OCI-LY1 (cell line): ENCODE data around the gene CCDC50.

Source experiments
- H2AFZ ChIP-seq: fragments of 200-600 bp; sonication (generic), shearing (Covaris generic); 2 replicates; pipeline ENCODE4 v1.6.0; 2014; ENCODE audit warnings: antibody characterized with exemption, mild to moderate bottlenecking, low read length
- H3F3A ChIP-seq: fragments of 200-600 bp; sonication (generic), shearing (Covaris generic); 2 replicates; pipeline ENCODE4 v1.6.0; 2014; ENCODE audit warnings: mild to moderate bottlenecking, antibody characterized with exemption, low read length, moderate library complexity; ENCODE audit not compliant: insufficient read depth
- H3K27ac ChIP-seq: fragments of 200-600 bp; sonication (generic); 2 replicates; pipeline ENCODE4 v1.5.1; 2014; ENCODE audit warnings: low read length, mixed run types, mild to moderate bottlenecking, low read depth; ENCODE audit not compliant: poor library complexity, severe bottlenecking
- H3K27me3 ChIP-seq: fragments of 200-600 bp; sonication (generic); 2 replicates; pipeline ENCODE4 v1.6.0; 2014; ENCODE audit warnings: antibody characterized with exemption, mild to moderate bottlenecking, low read length, moderate library complexity; ENCODE audit not compliant: insufficient read depth
- H3K36me3 ChIP-seq: fragments of 200-600 bp; sonication (generic); 2 replicates; pipeline ENCODE4 v1.6.1; 2014; ENCODE audit warnings: mild to moderate bottlenecking, antibody characterized with exemption, low read length, moderate library complexity, mixed read lengths; ENCODE audit not compliant: insufficient read depth
- H3K4me1 ChIP-seq: fragments of 200-600 bp; sonication (generic); 2 replicates; pipeline ENCODE4 v1.5.1; 2014; ENCODE audit warnings: mild to moderate bottlenecking, low read length, moderate library complexity; ENCODE audit not compliant: insufficient read depth, severe bottlenecking
- H3K4me2 ChIP-seq: fragments of 200-600 bp; sonication (generic), shearing (Covaris generic); 2 replicates; pipeline ENCODE4 v1.6.1; 2014; ENCODE audit warnings: low read length
- H3K4me3 ChIP-seq: fragments of 200-600 bp; sonication (generic); 2 replicates; pipeline ENCODE4 v1.5.1; 2014; ENCODE audit warnings: low read length, low read depth, mild to moderate bottlenecking, mixed read lengths; ENCODE audit not compliant: poor library complexity, severe bottlenecking
- H3K79me2 ChIP-seq: fragments of 200-600 bp; shearing (Covaris generic); 2 replicates; pipeline ENCODE4 v1.6.1; 2016; ENCODE audit warnings: mixed run types, low read length, mixed read lengths; ENCODE audit not compliant: insufficient read depth
- H3K9ac ChIP-seq: fragments of 200-600 bp; sonication (generic), shearing (Covaris generic); 2 replicates; pipeline ENCODE4 v1.6.1; 2014; ENCODE audit warnings: mild to moderate bottlenecking, low read length, mixed read lengths
- H3K9me2 ChIP-seq: fragments of 200-600 bp; sonication (generic), shearing (Covaris generic); 2 replicates; pipeline ENCODE4 v1.6.1; 2014; ENCODE audit warnings: low read depth, mild to moderate bottlenecking, low read length, mixed read lengths
- H3K9me3 ChIP-seq: fragments of 200-600 bp; shearing (Covaris generic); 2 replicates; pipeline ENCODE4 v1.6.1; 2014; ENCODE audit warnings: low read length, mixed read lengths
- H4K20me1 ChIP-seq: fragments of 200-600 bp; sonication (generic), shearing (Covaris generic); 2 replicates; pipeline ENCODE4 v1.6.0; 2016; ENCODE audit warnings: mild to moderate bottlenecking, low read length; ENCODE audit not compliant: insufficient read depth
- EZH2 ChIP-seq: fragments of 200-600 bp; sonication (generic), shearing (Covaris generic); IDR thresholded peaks from 2 replicates; pipeline ENCODE4 v1.8.0; 2017; ENCODE audit warnings: borderline replicate concordance, mixed run types, mild to moderate bottlenecking, antibody characterized with exemption, low read length, moderate library complexity, mixed read lengths
- TF ChIP-seq, protein P1 (sequence below): fragments of 200-600 bp; sonication (generic), shearing (Covaris generic); IDR thresholded peaks from 2 replicates; pipeline ENCODE4 v1.5.1; 2017; ENCODE audit warnings: mild to moderate bottlenecking, antibody characterized with exemption, low read length, moderate library complexity, mixed read lengths

The CCDC50 gene

DNA sequence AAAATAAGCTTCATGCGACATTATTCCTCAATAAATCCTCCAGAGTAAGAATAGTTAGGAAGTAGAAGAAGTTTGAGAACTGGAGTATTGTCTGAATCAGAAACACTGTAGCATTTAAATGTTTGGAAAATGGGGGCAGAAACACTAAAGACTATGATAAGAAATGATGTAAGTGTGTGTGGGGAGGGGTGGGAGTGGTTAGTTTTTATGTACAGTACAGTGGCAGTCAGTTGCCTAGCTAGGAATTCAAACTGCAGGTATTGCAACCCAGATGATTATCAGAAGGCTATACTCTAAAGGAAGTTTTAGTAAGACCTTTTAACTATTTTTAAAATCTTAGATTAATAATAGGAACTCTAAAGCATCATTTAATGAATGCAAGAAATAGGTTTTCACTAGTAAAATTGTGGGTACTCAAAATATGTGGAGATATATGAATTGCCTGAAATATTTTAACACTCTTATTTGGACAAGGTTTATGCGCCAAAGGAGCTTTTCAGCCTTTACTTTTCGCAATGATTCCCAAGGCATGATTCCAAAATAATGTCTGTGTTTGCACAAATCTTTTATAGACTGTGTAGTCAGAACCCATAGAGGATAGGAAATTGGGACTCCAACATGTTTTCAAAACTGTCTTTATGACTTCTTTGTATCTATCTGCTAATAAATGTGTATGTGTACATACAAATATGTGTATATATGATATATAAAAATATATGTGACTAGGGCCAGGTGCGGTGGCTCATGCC lies 8.0 kb upstream of the CCDC50 start:
- Histone ChIP-seq H3K27me3 (no peaks in the 10 kb centered on the region), H3F3A (no peaks in the 10 kb centered on the region), H2AFZ (no peak overlapping the region), H3K4me2 (no peak overlapping the region), H3K27ac (no peak overlapping the region), H4K20me1 (no peaks in the 10 kb centered on the region), H3K4me3 (no peak overlapping the region), H3K36me3 (no peaks in the 10 kb centered on the region), H3K4me1 (no peaks in the 10 kb centered on the region), H3K9me2 (no peaks in the 10 kb centered on the region), H3K9me3 (no peaks in the 10 kb centered on the region), H3K9ac (no peak overlapping the region), H3K79me2 (no peaks in the 10 kb centered on the region)
- no peak for TF ChIP-seq EZH2
- TF ChIP-seq, protein P1, sequence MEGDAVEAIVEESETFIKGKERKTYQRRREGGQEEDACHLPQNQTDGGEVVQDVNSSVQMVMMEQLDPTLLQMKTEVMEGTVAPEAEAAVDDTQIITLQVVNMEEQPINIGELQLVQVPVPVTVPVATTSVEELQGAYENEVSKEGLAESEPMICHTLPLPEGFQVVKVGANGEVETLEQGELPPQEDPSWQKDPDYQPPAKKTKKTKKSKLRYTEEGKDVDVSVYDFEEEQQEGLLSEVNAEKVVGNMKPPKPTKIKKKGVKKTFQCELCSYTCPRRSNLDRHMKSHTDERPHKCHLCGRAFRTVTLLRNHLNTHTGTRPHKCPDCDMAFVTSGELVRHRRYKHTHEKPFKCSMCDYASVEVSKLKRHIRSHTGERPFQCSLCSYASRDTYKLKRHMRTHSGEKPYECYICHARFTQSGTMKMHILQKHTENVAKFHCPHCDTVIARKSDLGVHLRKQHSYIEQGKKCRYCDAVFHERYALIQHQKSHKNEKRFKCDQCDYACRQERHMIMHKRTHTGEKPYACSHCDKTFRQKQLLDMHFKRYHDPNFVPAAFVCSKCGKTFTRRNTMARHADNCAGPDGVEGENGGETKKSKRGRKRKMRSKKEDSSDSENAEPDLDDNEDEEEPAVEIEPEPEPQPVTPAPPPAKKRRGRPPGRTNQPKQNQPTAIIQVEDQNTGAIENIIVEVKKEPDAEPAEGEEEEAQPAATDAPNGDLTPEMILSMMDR: no peak

DNA sequence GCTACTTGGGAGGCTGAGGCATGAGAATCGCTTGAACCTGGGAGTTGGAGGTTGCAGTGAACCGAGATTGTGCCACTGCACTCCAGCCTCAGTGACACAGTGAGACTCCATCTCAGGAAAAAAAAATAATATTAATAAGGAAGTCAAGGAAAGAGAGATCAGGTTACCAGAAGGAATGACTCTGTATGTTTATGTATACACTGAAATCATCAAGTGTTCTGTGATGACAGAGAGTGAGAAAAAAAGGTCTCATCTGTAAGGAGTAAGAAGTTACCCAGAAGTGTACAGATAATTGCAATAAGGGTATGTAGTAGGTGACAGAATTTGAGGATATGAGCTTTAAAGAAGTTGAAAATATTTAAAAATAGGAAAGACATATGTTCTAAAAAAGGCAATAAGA lies 4.3 kb upstream of the CCDC50 start:
- Histone ChIP-seq H3K36me3 (no peaks in the 10 kb centered on the region), H3K4me2 (no peak overlapping the region), H3F3A (no peaks in the 10 kb centered on the region)

DNA sequence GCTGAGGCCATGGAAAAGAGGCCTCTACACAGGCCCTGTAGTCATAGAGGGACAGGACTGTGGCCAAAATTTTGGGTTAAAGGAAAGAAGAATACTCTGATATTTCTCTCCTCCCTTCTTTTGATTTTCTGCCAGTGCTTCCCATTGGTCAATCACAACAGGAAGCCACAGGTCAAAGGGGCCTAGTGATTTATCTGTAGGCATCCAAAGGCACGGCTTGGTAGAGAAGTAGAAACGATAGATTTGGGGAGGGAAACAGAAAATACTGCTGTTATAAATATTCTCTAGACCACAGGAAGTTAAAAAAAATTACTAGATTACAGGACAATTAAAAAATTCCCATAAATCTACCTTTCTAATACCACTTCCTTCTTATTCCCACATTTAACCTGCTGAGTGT lies 1.7 kb upstream of the CCDC50 start:
- Histone ChIP-seq H4K20me1 (no peaks in the 10 kb centered on the region), H3K9ac (no peak overlapping the region), H3K4me2 (no peak overlapping the region), H3K4me3 (no peak overlapping the region), H3K27me3 (no peaks in the 10 kb centered on the region), H3K4me1 (no peaks in the 10 kb centered on the region), H3K79me2 (no peaks in the 10 kb centered on the region), H3K9me3 (no peaks in the 10 kb centered on the region), H3K27ac (no peak overlapping the region), H3K9me2 (no peaks in the 10 kb centered on the region), H3K36me3 (no peaks in the 10 kb centered on the region), H3F3A (no peaks in the 10 kb centered on the region), H2AFZ (no peak overlapping the region)
- TF ChIP-seq, protein P1: no peak
- TF ChIP-seq EZH2: no peak

More for the DNA sequence above, 4.3 kb upstream of the CCDC50 start:
- H3K9me3 ChIP-seq: no peaks in the 10 kb centered on the region
- no peak overlapping the region for H3K4me3 ChIP-seq
- TF ChIP-seq EZH2: no peak
- TF ChIP-seq, protein P1: no peak
- H2AFZ ChIP-seq: no peak overlapping the region
- no peaks in the 10 kb centered on the region for H3K9me2 ChIP-seq
- no peaks in the 10 kb centered on the region for H3K27me3 ChIP-seq
- H3K9ac ChIP-seq: no peak overlapping the region
- H4K20me1 ChIP-seq: no peaks in the 10 kb centered on the region
- H3K4me1 ChIP-seq: no peaks in the 10 kb centered on the region
- no peaks in the 10 kb centered on the region for H3K79me2 ChIP-seq
- no peak overlapping the region for H3K27ac ChIP-seq
